ENCODE results near the gene CD8A.

CD8A gene

GRCh38 chr2:86751778-86752177 lies 38.9 kb downstream of the CD8A start:
- TF ChIP-seq ZFP3 (CRISPR knock-in tag; IDR thresholded peaks at IDR 0.05) (no peak), ESRRG (CRISPR knock-in tag; IDR thresholded peaks at IDR 0.05) (no peak), CSRNP3 (CRISPR knock-in tag; IDR thresholded peaks at IDR 0.05) (no peak), TCF4 (CRISPR knock-in tag; IDR thresholded peaks at IDR 0.05; ENCODE audit: borderline replicate concordance) (no peak), POU6F1 (CRISPR knock-in tag; IDR thresholded peaks at IDR 0.05; ENCODE audit: borderline replicate concordance, low read depth) (no peak), ISL1 (CRISPR knock-in tag; IDR thresholded peaks at IDR 0.05) (no peak), SNAI2 (CRISPR knock-in tag; IDR thresholded peaks at IDR 0.05) (no peak), PPARA (CRISPR knock-in tag; IDR thresholded peaks at IDR 0.05; ENCODE audit: borderline replicate concordance) (no peak), CSDC2 (CRISPR knock-in tag; IDR thresholded peaks at IDR 0.05) (no peak), ZC3H10 (CRISPR knock-in tag; IDR thresholded peaks at IDR 0.05) (no peak), BACH2 (CRISPR knock-in tag; IDR thresholded peaks at IDR 0.05; ENCODE audit: borderline replicate concordance) (no peak), RARB (CRISPR knock-in tag; IDR thresholded peaks at IDR 0.05) (no peak), TSHZ2 (CRISPR knock-in tag; IDR thresholded peaks at IDR 0.05) (no peak), ZNF70 (CRISPR knock-in tag; IDR thresholded peaks at IDR 0.05) (no peak), TOX (CRISPR knock-in tag; IDR thresholded peaks at IDR 0.05; ENCODE audit: borderline replicate concordance) (no peak)
- no peak for ATAC-seq

- TF ChIP-seq ESRRG (CRISPR knock-in tag; IDR thresholded peaks at IDR 0.05) (no peak), ZFP30 (CRISPR knock-in tag; IDR thresholded peaks at IDR 0.05) (0 out of 2 replicates have a peak, but pooled peaks have one; percentile 32)
- ATAC-seq, result no peak
Observed at GRCh38 chr2:86750240-86750839, 40.4 kb downstream of the CD8A start.

- no peak for ATAC-seq
- TF ChIP-seq GLIS3 (CRISPR knock-in tag; IDR thresholded peaks at IDR 0.05) (no peak), PPARA (CRISPR knock-in tag; IDR thresholded peaks at IDR 0.05; ENCODE audit: borderline replicate concordance) (no peak), ZNF8 (CRISPR knock-in tag; IDR thresholded peaks at IDR 0.05) (no peak), ZFP30 (CRISPR knock-in tag; IDR thresholded peaks at IDR 0.05) (no peak), SNAI2 (CRISPR knock-in tag; IDR thresholded peaks at IDR 0.05) (no peak), RARB (CRISPR knock-in tag; IDR thresholded peaks at IDR 0.05) (no peak), CSRNP3 (CRISPR knock-in tag; IDR thresholded peaks at IDR 0.05) (no peak)
Observed at GRCh38 chr2:86747711-86748639, 42.7 kb downstream of the CD8A start.

GRCh38 chr2:86746939-86747338 lies 43.8 kb downstream of the CD8A start:
- no peak for ATAC-seq
- no peak for TF ChIP-seq BACH2 (CRISPR knock-in tag; IDR thresholded peaks at IDR 0.05; ENCODE audit: borderline replicate concordance)
- no peak for TF ChIP-seq PATZ1 (CRISPR knock-in tag; IDR thresholded peaks at IDR 0.05; ENCODE audit: borderline replicate concordance)
- TF ChIP-seq TSHZ2 (CRISPR knock-in tag; IDR thresholded peaks at IDR 0.05), result no peak
- no peak for TF ChIP-seq GLIS3 (CRISPR knock-in tag; IDR thresholded peaks at IDR 0.05)
- no peak for TF ChIP-seq RARB (CRISPR knock-in tag; IDR thresholded peaks at IDR 0.05)
- TF ChIP-seq SNAI2 (CRISPR knock-in tag; IDR thresholded peaks at IDR 0.05), result no peak
- no peak for TF ChIP-seq ZNF8 (CRISPR knock-in tag; IDR thresholded peaks at IDR 0.05)
- TF ChIP-seq CSRNP3 (CRISPR knock-in tag; IDR thresholded peaks at IDR 0.05), result no peak
- no peak for TF ChIP-seq ZFP3 (CRISPR knock-in tag; IDR thresholded peaks at IDR 0.05)
- TF ChIP-seq TOX (CRISPR knock-in tag; IDR thresholded peaks at IDR 0.05; ENCODE audit: borderline replicate concordance), result no peak

Measured in SK-N-SH treated with all-trans-retinoic acid at 6 μM for 48 hours (cell line).